Effector memory CD4-positive, alpha-beta T cell (primary cell): ENCODE data around the gene MTPN.

Experiments
- DNase-seq, 3 donors: peaks; one replicate each; pipeline ENCODE4 v3.0.0-alpha.2; 2020
- H3K27ac ChIP-seq: 2 replicates; pipeline ENCODE4 v1.7.0; 2013; ENCODE audit warnings: mild to moderate bottlenecking, low read length, moderate library complexity; ENCODE audit not compliant: insufficient read depth, poor library complexity, severe bottlenecking
- H3K27me3 ChIP-seq: replicated peaks from 2 replicates; pipeline ENCODE4 v1.7.0; 2013; ENCODE audit warnings: mild to moderate bottlenecking, low read length; ENCODE audit not compliant: insufficient read depth, control insufficient read depth, poor library complexity, severe bottlenecking
- H3K36me3 ChIP-seq: 2 replicates; pipeline ENCODE4 v1.7.0; 2013; ENCODE audit warnings: mild to moderate bottlenecking, low read length, moderate library complexity; ENCODE audit not compliant: control insufficient read depth, insufficient read depth
- H3K4me1 ChIP-seq: 2 replicates; pipeline ENCODE4 v1.7.0; 2013; ENCODE audit warnings: low read length, mild to moderate bottlenecking; ENCODE audit not compliant: control insufficient read depth, insufficient read depth, poor library complexity, severe bottlenecking
- H3K4me3 ChIP-seq: 2 replicates; pipeline ENCODE4 v1.7.0; 2013; ENCODE audit warnings: low read length, low read depth, mild to moderate bottlenecking; ENCODE audit not compliant: insufficient read depth, poor library complexity, severe bottlenecking
- H3K9me3 ChIP-seq: 2 replicates; pipeline ENCODE4 v1.7.0; 2013; ENCODE audit warnings: mild to moderate bottlenecking, low read length, moderate library complexity; ENCODE audit not compliant: control insufficient read depth
- total RNA-seq, 3 donors: gene quantifications; one replicate each; lab custom pipeline; 2026; lab: John Stamatoyannopoulos, UW

MTPN gene, protein sequence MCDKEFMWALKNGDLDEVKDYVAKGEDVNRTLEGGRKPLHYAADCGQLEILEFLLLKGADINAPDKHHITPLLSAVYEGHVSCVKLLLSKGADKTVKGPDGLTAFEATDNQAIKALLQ
- 168 to 242 (median 173) reads per million in 3 donors for total RNA-seq

DNA sequence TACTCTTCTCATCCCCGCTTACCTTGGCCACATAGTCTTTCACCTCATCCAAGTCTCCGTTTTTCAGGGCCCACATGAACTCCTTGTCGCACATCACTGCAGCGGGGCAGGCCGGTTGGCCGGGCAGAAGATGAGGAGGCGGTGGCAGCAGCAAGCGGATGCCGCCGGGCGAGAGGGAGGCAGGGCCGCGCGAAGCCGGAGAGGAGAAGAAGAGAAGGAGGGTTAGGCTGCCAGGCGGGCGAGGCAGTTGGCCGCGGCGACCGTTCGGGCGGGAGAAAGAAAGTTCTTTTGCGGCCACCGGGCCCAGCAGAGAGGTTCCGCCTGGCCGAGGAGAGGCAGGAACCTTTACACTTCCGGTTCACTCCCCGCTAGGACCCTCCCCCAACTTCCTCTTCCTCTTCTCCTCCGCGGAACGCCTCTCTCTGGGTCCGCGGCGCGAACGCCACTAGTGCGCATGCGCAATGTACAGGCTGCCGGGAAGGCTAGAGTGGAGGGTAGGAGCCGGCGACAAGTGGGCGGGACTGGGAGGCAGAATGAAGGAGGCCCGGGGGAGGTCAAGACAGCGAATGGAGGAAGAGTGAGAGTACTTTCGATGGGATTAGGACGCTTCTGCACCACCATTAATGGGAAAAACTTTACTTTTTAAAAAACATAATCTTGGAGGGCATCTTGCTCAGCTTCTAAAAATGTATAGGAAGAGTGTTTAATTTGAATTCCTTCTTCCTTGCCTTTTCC lies at the start of gene MTPN:
Gene MTPN, minus strand, starts transcription at position 353 of the 735 bp plus-strand sequence. Its CDS starts 259 bp downstream, at position 94.
- H3K27ac ChIP-seq: peak within 1 kb of the TSS; percentile 89
- peak; percentile 96 to 99 (median 98) for DNase-seq
- peak within 1 kb of the TSS; percentile 97 for H3K4me3 ChIP-seq
- H3K36me3 ChIP-seq: peaks cover 5% of the 10 kb centered on the region
- H3K9me3 ChIP-seq: no peaks in the 10 kb centered on the region
- H3K27me3 ChIP-seq: no peaks in the 10 kb centered on the region
- H3K4me1 ChIP-seq: peaks cover 24% of the 10 kb centered on the region

DNA sequence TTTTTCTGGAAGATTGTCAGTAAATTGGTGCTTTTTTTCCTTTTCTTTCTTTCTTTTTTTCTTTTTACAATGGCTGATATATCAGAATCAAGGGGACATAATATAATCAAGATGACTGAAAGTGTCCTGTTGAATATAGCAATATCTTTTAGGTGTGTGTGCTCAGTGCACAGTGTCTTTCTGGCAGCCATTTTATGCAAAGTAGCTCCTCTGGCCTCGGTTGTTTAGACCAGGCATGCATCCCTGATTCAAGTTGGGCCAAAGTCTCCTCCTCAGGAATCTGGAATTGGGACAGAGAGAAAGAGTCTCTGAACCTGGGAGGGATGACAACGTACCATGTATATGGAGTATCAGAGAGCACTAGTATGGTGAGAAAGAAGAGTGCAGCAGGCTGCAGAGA lies 49.0 kb upstream of the MTPN start:
- Histone ChIP-seq H3K27ac (no peak overlapping the region), H3K4me3 (no peak overlapping the region), H3K9me3 (no peaks in the 10 kb centered on the region), H3K4me1 (no peaks in the 10 kb centered on the region), H3K36me3 (peaks cover 3% of the 10 kb centered on the region), H3K27me3 (no peaks in the 10 kb centered on the region)
- no peak for DNase-seq

DNA sequence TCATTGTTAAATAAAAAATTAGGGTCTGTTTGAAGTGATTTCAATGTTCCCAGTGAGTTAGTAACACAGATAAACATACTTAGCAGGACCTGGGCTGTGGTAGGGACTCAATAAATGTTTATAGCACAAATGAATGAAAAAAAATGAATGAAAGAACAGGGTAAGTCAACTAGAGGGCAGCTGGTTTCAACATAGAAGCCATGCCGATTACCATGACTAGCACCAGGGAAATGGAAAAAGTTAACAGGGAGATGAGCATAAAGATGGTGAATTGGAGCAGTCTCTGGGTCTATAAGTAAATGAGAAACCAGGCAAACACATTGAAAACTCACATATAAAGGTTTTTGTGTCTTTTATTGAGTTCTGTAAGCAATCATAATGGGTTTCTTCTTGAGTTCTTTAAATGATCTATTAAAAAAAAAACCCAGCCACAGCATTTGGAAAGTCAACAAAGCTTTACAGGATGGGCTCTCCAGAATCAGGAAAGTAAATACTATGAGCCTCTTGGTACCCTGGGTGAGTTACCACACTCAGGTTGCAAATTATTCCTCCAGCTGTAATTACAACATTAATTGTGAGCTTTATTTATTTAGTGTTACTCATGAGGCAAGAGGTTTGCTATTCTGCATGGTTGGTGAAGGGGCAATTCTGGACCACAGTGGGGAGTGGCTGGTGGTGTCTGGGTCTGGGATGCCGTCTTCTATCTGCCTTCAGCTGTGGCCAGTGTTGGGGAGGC lies 46.1 kb upstream of the MTPN start:
- Histone ChIP-seq H3K4me1 (no peaks in the 10 kb centered on the region), H3K27me3 (no peaks in the 10 kb centered on the region), H3K27ac (no peak overlapping the region), H3K4me3 (no peak overlapping the region), H3K9me3 (no peaks in the 10 kb centered on the region), H3K36me3 (peaks cover 3% of the 10 kb centered on the region)
- DNase-seq: no peak

DNA sequence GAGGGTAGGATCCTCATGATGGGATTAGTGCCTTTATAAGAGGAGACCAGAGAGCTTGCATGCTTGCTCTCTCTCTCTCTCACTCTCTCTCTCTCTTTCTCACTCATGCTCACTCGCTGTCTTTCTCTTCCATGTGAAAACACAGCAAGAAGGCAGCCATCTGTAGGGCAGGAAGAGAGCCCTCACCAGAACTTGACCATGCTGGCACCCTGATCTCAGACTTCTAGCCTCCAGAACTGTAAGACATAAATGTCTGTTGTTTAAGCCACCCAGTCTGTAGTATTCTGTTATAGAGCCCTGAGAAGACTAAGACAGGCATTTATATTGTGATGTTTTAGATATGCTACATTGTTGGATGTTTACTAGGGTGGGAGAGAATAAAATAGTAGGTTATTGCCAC lies 43.4 kb upstream of the MTPN start:
- Histone ChIP-seq H3K36me3 (no peaks in the 10 kb centered on the region), H3K27me3 (no peaks in the 10 kb centered on the region), H3K27ac (no peak overlapping the region), H3K4me3 (no peak overlapping the region), H3K9me3 (no peaks in the 10 kb centered on the region), H3K4me1 (no peaks in the 10 kb centered on the region)
- no peak for DNase-seq

DNA sequence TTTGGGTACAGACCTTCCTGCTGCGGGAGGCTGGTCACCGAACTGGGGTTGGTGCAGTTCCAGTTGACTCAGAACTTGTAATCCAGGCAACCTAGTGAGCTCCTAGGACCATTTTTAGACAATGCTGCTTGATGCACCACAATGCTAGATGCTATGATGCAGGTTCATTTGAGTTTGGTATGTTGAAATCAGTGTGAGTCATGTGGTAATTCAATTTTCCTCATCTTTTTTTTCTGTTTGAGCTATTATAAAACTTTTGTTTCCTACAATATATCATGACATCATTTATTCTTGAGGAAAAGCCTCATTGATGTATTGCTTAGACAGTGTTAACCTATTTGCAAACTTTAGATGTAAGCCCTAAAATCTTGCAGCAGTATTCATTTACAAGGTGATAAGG lies 40.9 kb upstream of the MTPN start:
- DNase-seq: no peak
- no peaks in the 10 kb centered on the region for H3K36me3 ChIP-seq
- H3K27me3 ChIP-seq: no peaks in the 10 kb centered on the region
- H3K27ac ChIP-seq: no peak overlapping the region
- H3K4me3 ChIP-seq: no peak overlapping the region
- H3K4me1 ChIP-seq: no peaks in the 10 kb centered on the region
- H3K9me3 ChIP-seq: no peaks in the 10 kb centered on the region

DNA sequence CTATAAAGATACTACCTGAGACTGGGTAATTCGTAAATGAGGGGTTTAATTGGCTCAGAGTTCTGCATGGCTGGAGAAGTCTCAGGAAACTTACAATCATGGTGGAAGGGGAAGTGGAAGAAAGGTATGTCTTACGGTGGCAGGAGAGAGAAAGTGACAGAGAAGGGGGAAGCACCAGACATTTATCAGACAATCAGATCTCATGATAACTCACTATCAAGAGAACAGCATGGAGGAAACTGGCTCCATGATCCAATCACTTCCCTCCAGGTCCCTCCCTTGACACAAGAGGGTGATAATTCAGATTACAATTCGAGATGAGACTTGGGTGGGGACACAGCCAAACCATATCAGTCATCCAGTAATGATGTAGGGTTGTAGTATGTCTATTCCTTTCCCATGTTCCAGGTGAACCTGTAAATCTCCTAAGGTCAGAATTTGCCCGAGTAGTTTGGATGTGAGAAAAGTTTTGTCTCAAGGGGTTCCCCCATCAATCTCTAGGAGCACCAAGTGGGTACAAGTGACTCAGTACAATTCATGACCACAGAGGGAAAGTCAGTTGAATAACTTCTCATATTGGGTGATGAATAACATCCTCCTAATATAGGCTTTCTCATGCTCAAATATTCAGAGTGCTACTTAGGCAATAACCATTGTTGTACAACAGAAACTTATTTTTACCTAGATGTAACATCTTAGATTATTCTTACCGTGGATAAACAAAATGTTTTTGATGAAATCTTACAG lies 39.7 kb upstream of the MTPN start:
- Histone ChIP-seq H3K4me1 (no peaks in the 10 kb centered on the region), H3K27me3 (no peaks in the 10 kb centered on the region), H3K9me3 (no peaks in the 10 kb centered on the region), H3K36me3 (no peaks in the 10 kb centered on the region), H3K27ac (no peak overlapping the region), H3K4me3 (no peak overlapping the region)
- no peak for DNase-seq

DNA sequence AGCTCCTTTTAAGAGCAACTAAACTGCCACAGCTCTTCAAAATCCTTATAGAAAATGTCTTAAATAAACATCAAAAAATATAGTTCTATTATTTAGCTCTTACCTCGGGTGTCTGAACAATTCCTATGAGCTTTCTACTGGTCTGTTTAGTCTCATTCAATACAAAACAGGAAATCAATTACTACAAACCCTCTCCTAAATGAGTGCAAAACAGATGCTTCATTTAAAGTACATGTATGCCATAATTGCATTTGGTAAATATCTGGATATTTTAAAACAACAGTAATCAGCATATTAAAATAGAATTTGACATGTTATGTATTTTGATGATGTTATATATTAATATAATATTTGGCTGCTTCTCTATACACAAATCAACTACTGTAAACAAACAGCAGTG lies 38.5 kb upstream of the MTPN start:
- no peaks in the 10 kb centered on the region for H3K27me3 ChIP-seq
- DNase-seq: no peak
- H3K4me1 ChIP-seq: no peaks in the 10 kb centered on the region
- H3K36me3 ChIP-seq: no peaks in the 10 kb centered on the region
- H3K4me3 ChIP-seq: no peak overlapping the region
- H3K9me3 ChIP-seq: no peaks in the 10 kb centered on the region
- no peak overlapping the region for H3K27ac ChIP-seq

DNA sequence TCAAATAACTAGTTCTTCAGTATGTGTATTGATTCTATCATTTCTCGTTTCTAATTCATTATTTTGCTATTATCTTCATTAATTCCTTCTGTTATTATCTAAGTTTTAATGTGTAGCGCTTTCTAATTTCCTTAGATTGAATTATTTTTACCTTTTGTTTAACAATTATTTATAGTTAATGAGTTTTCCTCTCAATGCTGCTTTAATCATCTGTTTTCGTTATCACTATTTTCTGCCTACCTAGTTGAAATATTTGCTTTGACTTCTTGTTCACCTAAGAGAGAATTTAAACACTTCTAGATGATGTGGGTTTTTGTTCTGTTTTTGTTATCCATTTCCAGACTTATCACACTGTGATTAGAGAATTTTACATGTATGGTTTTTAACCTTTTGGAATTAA lies 37.5 kb upstream of the MTPN start:
- Histone ChIP-seq H3K4me1 (no peaks in the 10 kb centered on the region), H3K9me3 (no peaks in the 10 kb centered on the region), H3K27ac (no peak overlapping the region), H3K27me3 (no peaks in the 10 kb centered on the region), H3K4me3 (no peak overlapping the region), H3K36me3 (no peaks in the 10 kb centered on the region)
- DNase-seq: no peak

DNA sequence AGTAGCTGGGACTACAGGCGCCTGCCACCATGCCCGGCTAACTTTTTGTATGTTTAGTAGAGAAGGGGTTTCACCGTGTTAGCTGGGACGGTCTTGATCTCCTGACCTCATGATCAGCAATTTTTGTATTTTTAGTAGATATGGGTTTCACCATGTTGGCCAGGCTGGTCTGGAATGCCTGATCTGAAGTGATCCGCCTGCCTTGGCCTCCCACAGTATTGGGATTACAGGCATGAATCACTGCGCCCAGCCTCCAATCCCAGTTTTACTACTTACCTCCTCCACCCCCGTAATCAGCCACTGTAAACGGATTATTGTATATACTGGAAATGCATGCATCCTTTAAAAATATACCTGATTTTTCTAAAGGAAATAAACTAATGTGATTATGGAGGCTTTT lies 35.1 kb upstream of the MTPN start:
- H3K4me1 ChIP-seq: no peaks in the 10 kb centered on the region
- H3K4me3 ChIP-seq: no peak overlapping the region
- no peak overlapping the region for H3K27ac ChIP-seq
- H3K27me3 ChIP-seq: no peaks in the 10 kb centered on the region
- H3K36me3 ChIP-seq: no peaks in the 10 kb centered on the region
- no peak for DNase-seq
- no peaks in the 10 kb centered on the region for H3K9me3 ChIP-seq
